Stimulated activated CD8-positive, alpha-beta memory T cell treated with anti-CD3 and anti-CD28 coated beads, Interleukin-4, amount 100 ng/mL, for 1 hour (primary cell): ENCODE data around the gene CACNA2D3.

Source experiments
- DNase-seq, 2 donors: peaks; one replicate each; pipeline ENCODE4 v3.0.0-alpha.2; 2020; ENCODE audit warnings: low read depth in 2 of 2, low spot score in 1 of 2

CACNA2D3 gene

GRCh38 chr3:54563501-54564200 lies 441.3 kb downstream of the CACNA2D3 start:
- DNase-seq: no peak

DNA sequence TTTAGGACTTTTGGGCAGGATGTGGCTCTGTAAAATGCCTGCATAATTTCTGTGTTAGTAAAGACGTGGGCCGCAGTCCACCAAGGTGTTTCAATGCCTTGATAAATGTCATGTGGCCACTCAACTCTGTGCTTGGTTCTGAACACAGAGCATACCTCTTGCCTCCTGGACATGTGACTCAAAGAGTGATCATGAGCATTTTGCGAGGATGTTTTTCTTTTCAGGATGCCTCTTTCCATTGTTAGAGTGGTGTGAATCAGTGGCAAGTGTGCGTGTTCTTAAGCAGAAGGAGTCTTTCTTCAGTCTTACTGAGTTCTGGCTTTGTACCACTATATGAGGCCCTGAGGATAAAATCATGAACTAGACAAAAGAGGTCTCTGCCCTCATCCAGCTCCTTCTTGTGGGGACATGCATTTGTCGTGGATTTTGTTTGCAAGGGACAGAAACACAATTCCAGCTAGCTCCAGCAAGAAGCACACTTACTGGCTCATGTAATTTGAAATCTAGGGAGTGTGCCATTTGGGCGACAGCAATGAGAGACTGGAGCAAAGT lies 442.1 kb downstream of the CACNA2D3 start:
- no peak for DNase-seq

- DNase-seq: no peak
These were observed 443.6 kb downstream of the CACNA2D3 start for GRCh38 chr3:54565956-54566355.

GRCh38 chr3:54567949-54568348 lies 445.6 kb downstream of the CACNA2D3 start:
- no peak for DNase-seq

GRCh38 chr3:54570008-54570407 lies 447.7 kb downstream of the CACNA2D3 start:
- DNase-seq: no peak

- no peak for DNase-seq
These were observed 450.0 kb downstream of the CACNA2D3 start for GRCh38 chr3:54572197-54572895.

DNA sequence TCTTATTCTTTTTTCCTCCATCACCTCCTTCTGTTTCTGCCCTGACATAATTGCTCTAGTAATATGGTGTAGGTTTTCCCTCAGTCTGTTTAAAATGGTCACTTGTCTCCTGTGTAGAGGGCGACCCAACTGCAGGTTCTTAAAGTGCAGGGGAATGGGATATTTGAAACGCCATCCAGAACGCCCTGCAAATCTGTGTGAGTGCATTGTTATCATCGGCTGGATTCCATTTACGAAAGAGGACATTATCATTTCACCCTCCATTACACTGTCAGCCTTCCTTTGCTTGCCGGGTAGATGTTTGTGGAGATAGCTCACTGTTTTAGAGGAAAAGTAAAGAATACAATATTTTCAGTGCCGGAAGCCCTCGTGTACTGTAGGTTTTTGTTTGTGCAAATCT lies 451.5 kb downstream of the CACNA2D3 start:
- no peak for DNase-seq

DNA sequence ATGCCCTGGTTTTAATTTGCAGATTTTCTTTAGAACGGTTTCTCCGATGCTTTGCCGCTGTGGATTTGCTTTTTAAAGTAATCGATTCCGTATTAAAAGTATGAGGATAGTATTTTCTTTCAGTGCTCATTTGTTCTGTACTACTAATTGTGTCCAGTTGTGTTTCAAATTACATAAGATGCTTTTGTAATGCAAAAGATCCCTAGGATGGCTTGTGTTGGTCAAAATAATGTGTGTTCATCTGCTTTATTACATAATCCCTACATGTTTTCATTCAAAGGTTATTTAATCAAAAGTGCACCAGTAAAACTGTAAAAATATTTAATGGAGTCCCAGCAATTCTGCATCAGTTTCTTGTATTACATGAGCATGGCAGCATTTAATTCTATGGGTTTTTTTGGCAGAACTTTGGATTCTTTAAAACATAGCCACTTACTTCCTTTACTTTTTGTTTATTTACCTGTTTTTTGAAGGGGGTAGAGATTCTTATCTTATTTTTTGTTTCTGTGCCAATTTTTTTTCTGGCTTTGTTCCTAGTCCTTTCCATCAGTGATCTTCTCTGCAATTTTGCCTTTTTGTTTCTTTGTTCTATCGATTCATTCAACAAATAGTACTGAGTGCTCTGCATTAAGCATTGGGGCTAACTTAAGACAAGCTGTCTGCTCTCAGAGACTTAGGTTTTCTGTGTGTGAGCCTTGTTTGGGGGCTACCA lies 452.7 kb downstream of the CACNA2D3 start:
- DNase-seq: no peak

GRCh38 chr3:54575618-54575960 lies 453.2 kb downstream of the CACNA2D3 start:
- DNase-seq: no peak

DNA sequence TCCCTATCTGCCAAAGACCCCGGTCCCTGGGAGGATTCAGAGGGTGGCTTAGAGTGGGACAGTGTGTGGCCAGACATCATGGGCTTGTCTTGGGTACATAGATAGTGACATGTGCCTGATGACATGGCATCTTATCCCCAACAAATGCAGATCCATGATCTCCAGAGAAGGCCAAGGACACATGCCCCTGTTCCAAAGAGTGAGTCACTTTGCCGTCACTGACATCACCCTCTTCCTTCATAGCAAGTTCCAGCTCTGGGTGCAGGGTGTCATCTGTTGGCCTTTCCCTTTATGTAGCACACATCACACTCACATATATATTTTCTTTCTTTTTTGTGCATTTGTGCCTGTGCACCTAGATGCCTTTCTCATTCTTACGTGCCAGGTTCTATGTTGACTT lies 455.0 kb downstream of the CACNA2D3 start:
- no peak for DNase-seq

DNA sequence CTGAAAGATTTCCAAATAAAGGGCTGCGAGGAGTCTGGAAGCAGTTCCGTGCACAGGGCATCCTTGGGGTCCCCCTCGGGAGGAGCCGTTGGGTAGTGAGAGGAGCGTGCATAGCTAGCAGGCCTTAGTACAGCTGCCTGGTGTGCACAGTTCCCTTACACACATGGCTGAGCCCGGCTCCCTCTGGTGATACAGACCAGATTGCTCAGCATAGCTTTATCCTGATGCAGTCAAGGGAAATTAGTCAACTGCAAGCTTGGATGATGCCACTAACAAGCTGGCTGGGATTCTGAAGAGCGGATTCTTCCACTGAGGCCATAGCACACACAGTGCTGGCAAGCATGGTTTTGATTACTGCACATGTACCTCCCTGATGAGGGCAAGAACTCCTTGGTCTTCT lies 456.1 kb downstream of the CACNA2D3 start:
- no peak for DNase-seq

DNA sequence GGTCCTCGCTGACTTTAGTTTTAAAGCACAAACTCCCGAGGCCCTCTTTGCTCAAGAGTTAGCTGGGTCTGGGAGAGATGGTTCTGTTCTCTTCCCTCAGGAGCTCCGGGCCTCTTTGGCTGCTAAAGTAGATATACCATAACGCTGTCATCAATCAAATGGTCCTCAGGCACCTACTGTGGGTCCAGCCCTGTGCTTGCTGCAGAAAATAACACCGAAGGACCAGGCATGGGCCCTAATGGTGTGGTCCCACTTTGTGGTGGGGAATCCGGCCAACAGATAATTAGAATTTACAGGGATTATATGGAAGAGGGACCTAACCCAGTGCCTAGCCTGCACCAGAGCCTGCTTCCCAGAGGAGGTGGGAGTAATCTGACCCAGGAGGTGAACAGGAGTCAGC lies 458.1 kb downstream of the CACNA2D3 start:
- DNase-seq: no peak

DNA sequence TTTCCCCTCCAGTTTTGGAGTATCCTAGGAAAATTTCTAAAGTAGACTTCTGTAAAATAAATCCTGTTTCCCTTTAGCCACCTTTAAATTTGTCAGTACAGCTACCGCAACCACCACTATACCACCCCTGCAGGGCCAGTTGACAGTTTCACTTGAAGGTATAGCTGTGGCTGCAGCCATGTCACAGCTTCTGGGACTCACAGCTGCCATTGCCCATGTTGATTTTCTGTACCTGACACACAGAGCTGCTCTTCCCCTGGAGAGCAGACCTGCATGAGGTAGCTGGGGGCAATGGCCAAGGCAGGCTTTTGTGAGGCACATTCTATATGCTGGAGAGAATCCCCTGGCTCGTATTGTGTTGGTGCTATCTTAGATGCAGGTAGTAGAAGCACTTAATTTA lies 460.1 kb downstream of the CACNA2D3 start:
- no peak for DNase-seq

- DNase-seq: no peak
These were observed 468.8 kb downstream of the CACNA2D3 start for GRCh38 chr3:54591157-54591556.

- DNase-seq: no peak
These were observed 471.3 kb downstream of the CACNA2D3 start for GRCh38 chr3:54593653-54594052.

GRCh38 chr3:54596087-54596486 lies 473.7 kb downstream of the CACNA2D3 start:
- DNase-seq: no peak

DNA sequence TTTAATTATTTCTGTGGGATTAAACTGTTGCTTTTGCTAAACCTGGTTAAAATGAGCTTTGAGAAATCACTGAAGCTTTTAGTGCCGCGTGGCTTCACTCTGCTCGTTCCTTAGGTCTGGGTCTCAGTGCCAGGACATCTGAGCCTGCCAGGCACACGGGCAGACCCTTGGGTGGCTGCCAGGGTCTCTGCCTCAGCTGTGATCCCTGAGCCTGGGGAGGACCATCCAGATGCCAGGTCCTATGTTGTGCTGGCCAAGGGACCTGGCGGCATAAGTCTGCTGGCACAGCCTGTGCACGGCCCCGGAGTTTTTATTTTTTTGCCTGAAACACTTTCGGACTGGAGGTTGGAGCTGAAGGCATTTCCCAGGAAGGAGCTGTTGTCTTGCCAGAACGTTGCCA lies 477.4 kb downstream of the CACNA2D3 start:
- DNase-seq: no peak

DNA sequence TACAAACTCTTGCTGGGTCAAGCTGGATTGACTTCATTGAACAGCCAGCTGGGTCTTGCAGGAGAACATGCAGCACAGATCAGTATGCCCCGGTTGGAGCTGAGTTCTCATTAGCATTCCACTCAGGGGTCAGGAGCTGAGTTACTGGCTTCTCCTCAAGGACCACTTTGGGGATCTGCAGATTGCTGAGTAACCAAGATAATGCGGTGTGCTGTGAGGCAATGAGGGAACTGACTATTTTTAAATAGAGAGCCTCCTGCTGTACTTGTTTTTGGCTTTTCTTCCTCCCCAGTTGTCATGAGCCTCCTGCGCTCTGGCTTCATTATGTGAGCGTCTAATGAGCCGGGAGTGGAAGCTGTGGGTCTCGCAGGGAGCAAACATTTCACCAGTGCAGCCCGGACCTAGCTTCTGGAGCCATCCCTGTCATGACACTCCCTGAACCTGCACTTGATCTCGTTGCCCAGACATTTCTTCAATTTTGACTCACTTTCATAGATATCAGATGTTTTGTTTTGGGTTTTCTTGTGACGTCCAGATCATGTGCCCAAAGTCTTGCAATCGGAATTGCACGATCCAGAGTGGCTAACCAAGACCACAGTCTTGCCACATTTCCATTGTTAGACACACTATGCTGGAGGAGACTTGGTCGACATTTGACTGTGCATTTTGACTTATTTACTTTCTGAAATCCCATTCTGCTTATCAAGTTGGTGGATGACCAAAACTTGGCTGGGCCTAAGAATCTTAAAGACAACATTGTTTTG lies 478.3 kb downstream of the CACNA2D3 start:
- DNase-seq: no peak

- no peak for DNase-seq
These were observed 482.1 kb downstream of the CACNA2D3 start for GRCh38 chr3:54604495-54604894.

DNA sequence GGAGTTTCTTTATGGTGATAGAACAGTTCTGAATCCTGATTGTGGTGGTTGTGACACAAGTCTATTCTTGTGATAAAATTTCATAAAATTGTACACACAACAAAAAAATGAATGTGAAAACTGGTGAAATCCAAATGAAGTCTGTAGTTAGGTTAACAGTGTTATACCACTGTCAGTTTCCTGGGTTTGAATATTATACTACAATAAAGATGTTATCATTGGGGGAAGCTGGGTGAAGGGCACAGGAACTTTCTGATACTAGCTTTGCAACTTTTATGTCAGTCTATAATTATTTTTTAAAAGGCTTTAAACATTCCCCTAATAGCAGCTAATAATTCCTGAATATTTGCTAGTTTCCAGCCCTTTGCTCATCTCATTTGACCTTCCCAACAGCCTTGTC lies 485.7 kb downstream of the CACNA2D3 start:
- no peak for DNase-seq

- no peak for DNase-seq
These were observed 496.7 kb downstream of the CACNA2D3 start for GRCh38 chr3:54619053-54619452.
